PFSK-1 (cell line): ENCODE measurements around the gene SLC22A12.

ENCODE experiments used
- POLR2AphosphoS5 ChIP-seq: IDR thresholded peaks from 2 replicates; pipeline ENCODE4 v1.6.1; 2012; ENCODE audit warnings: low read depth, mild to moderate bottlenecking, control low read depth, low read length, moderate library complexity
- TAF1 ChIP-seq: IDR thresholded peaks from 2 replicates; pipeline ENCODE4 v1.6.1; 2012; ENCODE audit warnings: low read length, control low read depth, borderline replicate concordance; ENCODE audit not compliant: insufficient read depth

DNA sequence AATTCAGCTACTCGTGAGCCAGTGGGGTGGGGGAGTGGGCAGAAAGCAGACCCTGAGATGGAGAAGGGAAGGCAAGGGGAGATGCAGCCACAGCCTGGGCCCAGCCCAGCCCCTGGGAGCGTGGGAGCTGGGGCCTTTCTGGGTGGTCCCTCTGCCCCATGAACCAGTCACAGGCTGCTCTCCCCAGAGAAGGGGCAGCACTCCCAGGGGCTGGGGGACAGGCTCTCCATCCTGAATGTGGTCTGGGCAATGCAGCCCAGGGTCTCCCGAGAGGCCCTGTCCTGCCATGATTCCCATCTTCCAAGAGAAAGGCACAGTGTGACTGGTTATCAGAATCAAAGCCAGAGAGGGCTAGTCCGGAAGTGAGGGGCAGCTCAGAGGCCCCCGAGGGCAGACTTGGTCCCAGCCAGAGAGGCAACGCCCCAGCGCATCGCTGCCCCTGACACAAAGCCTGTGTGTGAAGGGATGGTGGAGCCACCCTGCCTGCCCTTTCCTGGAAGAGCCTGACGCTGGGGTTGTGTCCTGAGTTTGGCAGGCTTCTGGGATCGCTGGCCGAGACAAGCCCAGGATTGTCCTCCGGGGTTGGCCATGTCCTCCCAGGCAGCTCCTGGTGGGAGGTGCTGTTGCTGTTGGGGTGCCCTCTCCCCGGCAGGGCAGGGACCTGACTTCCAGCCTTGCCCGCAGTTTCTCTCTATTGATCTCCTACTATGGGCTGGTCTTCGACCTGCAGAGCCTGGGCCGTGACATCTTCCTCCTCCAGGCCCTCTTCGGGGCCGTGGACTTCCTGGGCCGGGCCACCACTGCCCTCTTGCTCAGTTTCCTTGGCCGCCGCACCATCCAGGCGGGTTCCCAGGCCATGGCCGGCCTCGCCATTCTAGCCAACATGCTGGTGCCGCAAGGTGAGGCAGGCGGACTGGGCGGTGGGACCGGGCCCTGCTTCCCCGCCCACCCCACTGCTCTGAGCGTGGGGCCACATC is 23.8 kb upstream of the SLC22A12 start:
- TF ChIP-seq POLR2AphosphoS5 (no peak), TAF1 (no peak)
